ENCODE data around the gene MAP4K2. TPM values are rescaled to one million over a fixed set of nuclear protein-coding genes. Genes with fewer than 3 reads are reported as not detected.
A peak's percentile ranks its signal among the peaks of the same experiment; 100 is the strongest.

MAP4K2 gene
- total and polyA plus RNA-seq, 12 donors, result 6.4 to 57.7 (median 19.0) TPM

GRCh38 chr11:64744544-64745188 lies 58.3 kb downstream of the MAP4K2 start:
- no peak for DNase-seq
- TF ChIP-seq POLR2A (IDR thresholded peaks at IDR 0.05), result no peak
- TF ChIP-seq CTCF (IDR thresholded peaks at IDR 0.05), result no peak
- Histone ChIP-seq H3K27me3 (peaks cover 8% of the 10 kb centered on the region), H3K36me3 (replicated peaks in 1 of 2) (no peaks in the 10 kb centered on the region), H3K27ac (peak overlapping the region; percentile 54 to 91 (median 77)), H3K4me1 (replicated peaks in 1 of 2) (peaks cover 15 to 39% of the 10 kb centered on the region in 2 donors), H3K4me3 (peak overlapping the region in 2 of 4 donors; percentile 3 to 56), H3K9me3 (replicated peaks in 1 of 3) (no peaks in the 10 kb centered on the region)
- WGBS, 4 donors, result 0 to 1% (median 0%) methylated on average over 2 to 88 of the region's 89 CpGs
- intact Hi-C loops (cut with DNase I), result no loop called here

- Histone ChIP-seq H3K9me3 (replicated peaks in 1 of 3) (no peaks in the 10 kb centered on the region), H3K4me1 (replicated peaks in 1 of 2) (peaks cover 15 to 39% of the 10 kb centered on the region in 2 donors), H3K27me3 (peaks cover 8% of the 10 kb centered on the region), H3K36me3 (replicated peaks in 1 of 2) (no peaks in the 10 kb centered on the region), H3K27ac (peak within 1 kb of the TSS; percentile 54 to 91 (median 77)), H3K4me3 (peak within 1 kb of the TSS in 2 of 4 donors; percentile 37 to 56)
- peak; percentile 72 to 85 (median 78) for DNase-seq
- TF ChIP-seq POLR2A (IDR thresholded peaks at IDR 0.05) (no peak), CTCF (IDR thresholded peaks at IDR 0.05) (peak; percentile 20 to 74 (median 56))
- WGBS, 4 donors, result 0 to 2% (median 1%) methylated on average over 11 to 57 of the region's 57 CpGs
- intact Hi-C loops (cut with DNase I), result no loop called here
Measured at GRCh38 chr11:64743591-64744543, 59.1 kb downstream of the MAP4K2 start, which contains the start of gene RASGRP2. RASGRP2 (minus strand) TSS chr11:64744142; CDS start chr11:64742866, 1,276 bp downstream.

GRCh38 chr11:64742889-64743590 lies 60.0 kb downstream of the MAP4K2 start:
- peak; percentile 65 to 82 (median 74) for DNase-seq
- WGBS, 4 donors, result 0 to 2% (median 1%) methylated on average over 8 to 58 of the region's 58 CpGs
- peaks cover 8% of the 10 kb centered on the region for H3K27me3 ChIP-seq
- intact Hi-C loops (cut with DNase I), result no loop called here
- H3K4me3 ChIP-seq, result peak overlapping the region in 2 of 4 donors; percentile 37 to 56
- no peaks in the 10 kb centered on the region for H3K9me3 ChIP-seq (replicated peaks in 1 of 3)
- H3K4me1 ChIP-seq (replicated peaks in 1 of 2), result peaks cover 15 to 39% of the 10 kb centered on the region in 2 donors
- peak overlapping the region in 4 of 5 donors; percentile 55 to 91 (median 72) for H3K27ac ChIP-seq
- H3K36me3 ChIP-seq (replicated peaks in 1 of 2), result no peaks in the 10 kb centered on the region
- TF ChIP-seq POLR2A (IDR thresholded peaks at IDR 0.05) (no peak), CTCF (IDR thresholded peaks at IDR 0.05) (peak; percentile 42 to 78 (median 74))
